ENCODE measurements around the gene OR6K2. TPM values are rescaled to one million over a fixed set of nuclear protein-coding genes. Genes with fewer than 3 reads are reported as not detected.

OR6K2 gene
- not detected in 3 replicates for total RNA-seq
- long read RNA-seq, result 0 reads

- Mint-ChIP-seq H3K4me1 (ENCODE audit: low read depth) (no peaks in the 10 kb centered on the region), H3K9me3 (ENCODE audit: low read depth) (no peaks in the 10 kb centered on the region), H3K27me3 (ENCODE audit: low read depth) (peaks cover 5% of the 10 kb centered on the region), H3K27ac (ENCODE audit: unreplicated experiment) (no peak within 1 kb of the TSS), H3K36me3 (ENCODE audit: low read depth) (no peaks in the 10 kb centered on the region), H3K4me3 (ENCODE audit: unreplicated experiment) (no peak within 1 kb of the TSS)
- DNase-seq (ENCODE audit: low spot score), result no peak
- TF ChIP-seq CTCF (IDR thresholded peaks at IDR 0.05), result no peak
These were observed at the start of gene OR6K2 for GRCh38 chr1:158700552-158700951. TSS of gene OR6K2 (minus strand) at chr1:158700652. CDS start at chr1:158700652, 0 bp downstream.

GRCh38 chr1:158735848-158736247, 35.4 kb upstream of the OR6K2 start:
- Mint-ChIP-seq H3K27ac (ENCODE audit: unreplicated experiment) (no peak overlapping the region), H3K36me3 (ENCODE audit: low read depth) (no peaks in the 10 kb centered on the region), H3K4me1 (ENCODE audit: low read depth) (no peaks in the 10 kb centered on the region), H3K4me3 (ENCODE audit: unreplicated experiment) (no peak overlapping the region), H3K9me3 (ENCODE audit: low read depth) (no peaks in the 10 kb centered on the region), H3K27me3 (ENCODE audit: low read depth) (peaks cover 5% of the 10 kb centered on the region)
- TF ChIP-seq CTCF (IDR thresholded peaks at IDR 0.05), result no peak
- DNase-seq (ENCODE audit: low spot score), result no peak

GRCh38 chr1:158732524-158732923, 32.1 kb upstream of the OR6K2 start:
- no peaks in the 10 kb centered on the region for H3K9me3 Mint-ChIP-seq (ENCODE audit: low read depth)
- H3K27ac Mint-ChIP-seq (ENCODE audit: unreplicated experiment), result no peak overlapping the region
- peaks cover 2% of the 10 kb centered on the region for H3K27me3 Mint-ChIP-seq (ENCODE audit: low read depth)
- no peaks in the 10 kb centered on the region for H3K36me3 Mint-ChIP-seq (ENCODE audit: low read depth)
- no peak for DNase-seq (ENCODE audit: low spot score)
- no peaks in the 10 kb centered on the region for H3K4me1 Mint-ChIP-seq (ENCODE audit: low read depth)
- no peak for TF ChIP-seq CTCF (IDR thresholded peaks at IDR 0.05)
- no peak overlapping the region for H3K4me3 Mint-ChIP-seq (ENCODE audit: unreplicated experiment)

- Mint-ChIP-seq H3K36me3 (ENCODE audit: low read depth) (no peaks in the 10 kb centered on the region), H3K27me3 (ENCODE audit: low read depth) (peaks cover 2% of the 10 kb centered on the region), H3K9me3 (ENCODE audit: low read depth) (no peaks in the 10 kb centered on the region), H3K4me1 (ENCODE audit: low read depth) (no peaks in the 10 kb centered on the region), H3K4me3 (ENCODE audit: unreplicated experiment) (no peak overlapping the region), H3K27ac (ENCODE audit: unreplicated experiment) (no peak overlapping the region)
- DNase-seq (ENCODE audit: low spot score), result no peak
- no peak for TF ChIP-seq CTCF (IDR thresholded peaks at IDR 0.05)
These were observed 31.3 kb upstream of the OR6K2 start for GRCh38 chr1:158731707-158732106.

- H3K36me3 Mint-ChIP-seq (ENCODE audit: low read depth), result no peaks in the 10 kb centered on the region
- H3K9me3 Mint-ChIP-seq (ENCODE audit: low read depth), result no peaks in the 10 kb centered on the region
- TF ChIP-seq CTCF (IDR thresholded peaks at IDR 0.05), result no peak
- no peak overlapping the region for H3K4me3 Mint-ChIP-seq (ENCODE audit: unreplicated experiment)
- DNase-seq (ENCODE audit: low spot score), result no peak
- H3K27ac Mint-ChIP-seq (ENCODE audit: unreplicated experiment), result no peak overlapping the region
- H3K4me1 Mint-ChIP-seq (ENCODE audit: low read depth), result no peaks in the 10 kb centered on the region
- H3K27me3 Mint-ChIP-seq (ENCODE audit: low read depth), result peaks cover 5% of the 10 kb centered on the region
These were observed 30.0 kb upstream of the OR6K2 start for GRCh38 chr1:158730453-158730852.

Data from chondrocyte (in vitro differentiated cells).